Breast epithelium (tissue), 4 donors: ENCODE results near the gene RGPD6. TPM values are rescaled to one million over a fixed set of nuclear protein-coding genes. Genes with fewer than 3 reads are reported as not detected.
"Not testable (repeated sequence)": the region's sequence is repeated elsewhere in the genome, so short reads cannot be mapped to it uniquely, and the experiment has no call there.

Experiments
- DNase-seq, 2 donors: peaks; one replicate each; pipeline ENCODE4 v3.0.0-alpha.2; 2019; ENCODE audit warnings: low spot score in 2 of 2
- H3K27ac ChIP-seq, 2 donors: fragments of 200-600 bp; sonication (generic) in 1 of 2; one replicate each; pipeline ENCODE4 v1.5.1; 2016 to 2019; ENCODE audit warnings: mild to moderate bottlenecking in 1 of 2
- H3K27me3 ChIP-seq, 2 donors: fragments of 200-600 bp; sonication (generic) in 1 of 2; one replicate each; pipeline versions ENCODE4 v1.5.1 to v1.6.0; 2017 to 2019; ENCODE audit warnings: control low read depth in 1 of 2, mild to moderate bottlenecking in 1 of 2
- H3K36me3 ChIP-seq: fragments of 200-600 bp; one replicate; pipeline ENCODE4 v1.5.1; 2019
- H3K4me1 ChIP-seq, 2 donors: fragments of 200-600 bp; sonication (generic); one replicate each; pipeline ENCODE4 v1.5.1; 2016 to 2019; ENCODE audit warnings: control low read depth in 1 of 2
- H3K4me3 ChIP-seq, 3 donors: fragments of 200-600 bp; sonication (generic); 1 replicate in 2 of 3; 2 replicates in 1 of 3; pipeline ENCODE4 v1.5.1; 2016 to 2019; ENCODE audit warnings: mild to moderate bottlenecking in 3 of 3, moderate library complexity in 2 of 3
- H3K9me3 ChIP-seq, 2 donors: fragments of 200-600 bp; sonication (generic) in 1 of 2; one replicate each; pipeline ENCODE4 v1.5.1; 2016 to 2019; ENCODE audit warnings: control low read depth in 1 of 2
- intact Hi-C: fragments of 100-400 bp; cut with DNase I; formaldehyde crosslinking; loops from one replicate; pipeline ENCODE4 v1.15.1; 2023; ENCODE audit warnings: low total_unique reads
- total RNA-seq, 3 donors: library from RNA; depleted of rRNA; stranded (reverse); fragments of >200 nt; gene quantifications; one replicate each; pipeline ENCODE4 v1.1.0, GENCODE V29; 2016

RGPD6 gene
- total RNA-seq, 3 donors from 2014 or later = 41.4 to 111 (median 45.9) TPM

- H3K27ac ChIP-seq, H3K4me3 ChIP-seq, intact Hi-C loops, H3K4me1 ChIP-seq, DNase-seq, H3K36me3 ChIP-seq, H3K27me3 ChIP-seq, H3K9me3 ChIP-seq: not testable (repeated sequence)
Observed at GRCh38 chr2:110579216-110579965, 2.4 kb upstream of the RGPD6 start.

DNA sequence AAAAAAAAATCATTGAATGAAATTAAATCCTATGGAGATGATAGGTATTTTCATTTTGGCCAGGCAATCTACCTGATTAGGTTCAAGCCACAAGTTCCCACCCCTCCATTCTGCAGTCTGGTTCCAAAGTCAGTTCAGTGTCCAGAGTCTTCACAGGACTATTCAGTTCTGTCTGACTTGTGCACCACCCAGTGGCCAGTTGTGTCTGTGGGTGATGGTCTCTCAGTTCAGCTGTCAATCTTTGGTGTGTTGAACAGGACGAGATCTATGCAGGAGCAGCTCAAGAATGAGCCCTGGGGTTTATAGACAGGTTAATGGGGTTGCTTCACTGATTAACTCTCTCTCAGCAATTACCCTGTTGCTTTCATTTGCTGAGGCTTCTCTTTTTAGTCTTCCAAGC is 1.4 kb upstream of the RGPD6 start:
- H3K27me3 ChIP-seq, H3K27ac ChIP-seq, intact Hi-C loops, H3K9me3 ChIP-seq, DNase-seq, H3K36me3 ChIP-seq, H3K4me3 ChIP-seq, H3K4me1 ChIP-seq: not testable (repeated sequence)

- H3K27me3 ChIP-seq, H3K4me3 ChIP-seq, H3K27ac ChIP-seq, intact Hi-C loops, DNase-seq, H3K36me3 ChIP-seq, H3K4me1 ChIP-seq, H3K9me3 ChIP-seq: not testable (repeated sequence)
Observed at GRCh38 chr2:110499755-110500377, 77.2 kb downstream of the RGPD6 start.

DNA sequence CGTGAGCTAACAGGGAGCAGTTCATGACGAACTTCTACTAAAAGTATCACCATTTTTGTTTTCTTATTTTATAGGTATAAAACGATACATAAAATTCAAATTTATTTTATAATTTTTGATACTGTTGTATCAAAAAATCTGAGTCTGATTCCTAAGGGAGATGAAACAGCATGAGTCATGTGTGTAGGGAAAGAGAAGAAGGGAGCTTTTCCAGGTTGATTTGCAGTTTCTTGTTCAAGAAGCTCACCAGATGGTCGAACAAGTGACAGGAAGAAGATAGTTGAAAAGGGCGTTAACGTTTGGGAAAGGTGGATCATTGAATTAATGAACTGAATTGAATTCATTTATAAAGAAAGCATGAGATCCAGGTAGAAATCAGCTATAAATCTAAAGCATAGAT is 81.0 kb downstream of the RGPD6 start:
- H3K9me3 ChIP-seq, H3K27ac ChIP-seq, H3K36me3 ChIP-seq, H3K27me3 ChIP-seq, H3K4me3 ChIP-seq, DNase-seq, H3K4me1 ChIP-seq, intact Hi-C loops: not testable (repeated sequence)

DNA sequence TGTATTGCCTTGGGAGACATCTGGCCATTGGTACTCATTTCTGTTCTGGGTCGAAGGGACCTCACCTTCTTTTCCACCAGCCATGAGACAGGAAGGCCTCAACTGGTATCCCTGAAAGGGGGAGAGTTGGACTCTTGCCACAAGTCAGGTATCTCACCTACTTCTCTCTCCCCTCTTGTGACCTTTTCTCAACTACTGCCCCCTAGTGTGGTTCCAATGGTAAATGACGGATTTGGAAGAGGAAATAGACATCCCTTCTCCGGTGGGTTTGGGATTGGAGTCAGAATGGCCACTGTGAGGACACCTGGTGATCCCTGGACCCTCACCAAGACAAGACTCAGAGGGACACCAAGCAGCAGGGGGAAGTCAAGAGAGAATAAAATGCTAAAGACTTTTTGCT is 82.5 kb downstream of the RGPD6 start:
- intact Hi-C loops, H3K4me3 ChIP-seq, H3K4me1 ChIP-seq: not testable (repeated sequence)

GRCh38 chr2:110488991-110489390 is 88.0 kb downstream of the RGPD6 start:
- H3K36me3 ChIP-seq, H3K27ac ChIP-seq, H3K9me3 ChIP-seq, H3K27me3 ChIP-seq, intact Hi-C loops, H3K4me1 ChIP-seq, DNase-seq, H3K4me3 ChIP-seq: not testable (repeated sequence)

More for the DNA sequence above, 82.5 kb downstream of the RGPD6 start:
- H3K9me3 ChIP-seq, H3K36me3 ChIP-seq, DNase-seq, H3K27me3 ChIP-seq, H3K27ac ChIP-seq: not testable (repeated sequence)

- H3K4me3 ChIP-seq, H3K27ac ChIP-seq, H3K9me3 ChIP-seq, DNase-seq, H3K4me1 ChIP-seq, H3K36me3 ChIP-seq, H3K27me3 ChIP-seq, intact Hi-C loops: not testable (repeated sequence)
Observed at GRCh38 chr2:110482697-110483096, 94.3 kb downstream of the RGPD6 start.

DNA sequence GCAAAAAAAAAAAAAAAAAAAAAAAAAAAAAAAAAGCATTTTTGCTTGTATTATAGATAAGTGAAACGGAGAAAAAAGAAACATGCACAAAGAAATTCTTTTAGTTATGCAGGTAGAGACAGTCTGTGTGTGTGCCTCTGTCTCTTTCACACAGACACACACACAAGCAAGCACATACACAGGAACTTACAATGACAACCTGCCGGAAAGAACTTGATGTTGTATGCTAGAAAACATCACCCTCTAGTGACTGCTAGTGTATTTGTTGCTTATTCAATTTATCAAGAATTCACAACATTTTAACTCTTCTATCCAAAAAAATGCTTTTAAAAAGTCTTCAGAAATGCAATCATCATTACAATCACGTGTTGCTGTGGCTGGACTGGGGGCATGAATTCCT is 95.8 kb downstream of the RGPD6 start:
- H3K4me3 ChIP-seq, H3K9me3 ChIP-seq, intact Hi-C loops, DNase-seq, H3K36me3 ChIP-seq, H3K27me3 ChIP-seq, H3K27ac ChIP-seq, H3K4me1 ChIP-seq: not testable (repeated sequence)

DNA sequence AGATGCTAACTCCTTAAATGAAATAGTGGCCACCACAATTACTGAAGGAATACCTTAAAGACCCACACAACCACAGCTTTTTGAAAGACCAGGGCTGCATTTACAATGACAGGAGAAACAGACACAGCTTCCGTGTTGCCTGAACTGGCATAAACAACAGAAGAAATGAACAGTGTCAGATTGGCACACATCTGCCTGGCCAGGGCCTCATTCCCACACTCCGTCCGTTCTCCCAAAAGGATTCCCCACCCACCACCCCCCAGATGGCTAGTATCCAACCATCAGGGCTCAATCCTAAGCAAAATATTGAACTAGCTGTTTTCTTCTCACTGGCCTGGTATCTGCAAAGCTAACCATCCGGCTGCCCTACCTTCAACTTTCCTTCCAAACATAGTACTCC is 96.9 kb downstream of the RGPD6 start:
- H3K27me3 ChIP-seq, H3K9me3 ChIP-seq, H3K4me3 ChIP-seq, intact Hi-C loops, H3K27ac ChIP-seq, DNase-seq, H3K36me3 ChIP-seq, H3K4me1 ChIP-seq: not testable (repeated sequence)

DNA sequence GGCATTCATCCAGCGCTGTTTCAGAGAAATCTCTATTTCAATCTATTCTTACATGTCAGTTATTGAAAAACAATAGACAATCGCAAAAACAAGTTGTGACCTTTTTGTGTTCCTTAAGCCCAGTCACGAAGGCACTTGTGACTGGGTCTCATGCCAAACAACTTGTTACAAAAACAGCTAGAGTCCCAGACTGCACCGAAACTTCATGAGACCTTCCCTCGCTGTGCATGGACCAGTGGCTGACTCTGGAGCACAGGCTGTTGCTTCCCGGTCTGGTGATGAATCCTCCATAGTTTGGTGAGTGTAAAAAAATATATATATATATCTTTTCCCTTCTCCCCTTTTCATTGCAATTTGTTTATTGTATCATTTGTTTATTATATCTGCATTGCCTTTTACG is 99.7 kb downstream of the RGPD6 start:
- H3K4me3 ChIP-seq, intact Hi-C loops: not testable (repeated sequence)

DNA sequence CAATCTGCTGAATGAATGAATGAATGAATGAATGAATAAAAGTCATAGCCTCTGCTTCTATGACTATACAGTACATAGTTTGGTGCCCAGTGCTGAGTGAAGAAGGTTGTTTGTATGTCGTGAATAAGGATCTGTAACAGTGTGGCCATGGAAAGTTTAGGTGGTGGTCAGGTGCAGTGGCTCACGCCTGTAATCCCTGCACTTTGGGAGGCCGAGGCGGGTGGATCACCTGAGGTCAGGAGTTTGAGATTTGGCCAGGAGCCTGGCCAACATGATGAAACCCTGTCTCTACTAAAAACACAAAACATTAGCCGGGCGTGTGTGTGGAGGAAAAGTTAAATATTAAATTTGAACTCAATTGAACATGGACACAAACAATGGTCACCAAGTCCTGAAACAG is 100.1 kb downstream of the RGPD6 start:
- H3K27ac ChIP-seq, H3K4me3 ChIP-seq, intact Hi-C loops, H3K27me3 ChIP-seq, H3K36me3 ChIP-seq, H3K4me1 ChIP-seq, H3K9me3 ChIP-seq, DNase-seq: not testable (repeated sequence)

More for the DNA sequence above, 99.7 kb downstream of the RGPD6 start:
- not testable (repeated sequence) for DNase-seq, H3K9me3 ChIP-seq, H3K27ac ChIP-seq, H3K4me1 ChIP-seq, H3K27me3 ChIP-seq, H3K36me3 ChIP-seq

GRCh38 chr2:110475627-110476359 is 101.2 kb downstream of the RGPD6 start:
- H3K4me1 ChIP-seq, H3K4me3 ChIP-seq, H3K27me3 ChIP-seq, H3K36me3 ChIP-seq, H3K9me3 ChIP-seq, intact Hi-C loops, H3K27ac ChIP-seq, DNase-seq: not testable (repeated sequence)

- not testable (repeated sequence) for DNase-seq
Observed at GRCh38 chr2:110474898-110475297, 102.1 kb downstream of the RGPD6 start.

More at GRCh38 chr2:110474898-110475297, 102.1 kb downstream of the RGPD6 start:
- H3K27me3 ChIP-seq, H3K9me3 ChIP-seq, H3K27ac ChIP-seq, H3K4me3 ChIP-seq, intact Hi-C loops, H3K4me1 ChIP-seq, H3K36me3 ChIP-seq: not testable (repeated sequence)
